ENCODE data around the gene TTC36. TPM values are rescaled to one million over a fixed set of nuclear protein-coding genes. Genes with fewer than 3 reads are reported as not detected.

Gene TTC36
- total RNA-seq, 1 donor from 2014 or later, result 1.1 TPM

DNA sequence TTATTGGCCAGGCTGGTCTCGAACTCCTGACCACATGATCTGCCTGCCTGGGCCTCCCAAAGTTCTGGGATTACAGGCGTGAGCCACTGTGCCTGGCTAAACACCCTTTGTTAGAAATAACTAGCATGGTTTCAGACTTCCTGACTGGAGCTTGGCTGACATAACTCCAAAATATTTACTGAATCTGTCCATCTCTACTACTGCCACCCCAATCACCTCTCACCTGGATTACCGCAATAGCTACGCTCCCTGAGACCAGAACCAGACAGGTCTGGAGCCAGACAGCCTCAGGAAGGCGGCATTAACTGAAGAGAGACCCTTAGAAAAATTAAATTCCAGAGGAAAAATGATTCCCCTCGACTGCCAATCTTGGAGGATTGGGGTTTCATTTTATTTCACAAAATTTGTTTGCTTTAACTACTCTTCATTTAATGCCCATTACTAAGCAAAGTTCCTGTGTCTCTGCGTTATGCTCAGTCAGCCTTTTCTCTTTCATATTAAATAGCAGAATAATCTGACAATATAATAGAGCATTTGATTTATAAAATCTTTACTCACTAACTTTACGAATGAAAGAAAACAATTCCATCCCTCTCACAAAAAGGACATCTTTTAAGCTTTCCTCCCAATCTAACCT, 16.9 kb downstream of the TTC36 start:
- no peak for DNase-seq (ENCODE audit: low spot score in 2 of 2, unreplicated experiment in 2 of 2)
- Mint-ChIP-seq H3K4me3 (no peak overlapping the region), H3K27ac (no peak overlapping the region), H3K4me1 (no peaks in the 10 kb centered on the region), H3K27me3 (ENCODE audit: low read depth) (no peaks in the 10 kb centered on the region), H3K36me3 (peaks cover 29% of the 10 kb centered on the region), H3K9me3 (no peaks in the 10 kb centered on the region)
- TF ChIP-seq, protein P1, sequence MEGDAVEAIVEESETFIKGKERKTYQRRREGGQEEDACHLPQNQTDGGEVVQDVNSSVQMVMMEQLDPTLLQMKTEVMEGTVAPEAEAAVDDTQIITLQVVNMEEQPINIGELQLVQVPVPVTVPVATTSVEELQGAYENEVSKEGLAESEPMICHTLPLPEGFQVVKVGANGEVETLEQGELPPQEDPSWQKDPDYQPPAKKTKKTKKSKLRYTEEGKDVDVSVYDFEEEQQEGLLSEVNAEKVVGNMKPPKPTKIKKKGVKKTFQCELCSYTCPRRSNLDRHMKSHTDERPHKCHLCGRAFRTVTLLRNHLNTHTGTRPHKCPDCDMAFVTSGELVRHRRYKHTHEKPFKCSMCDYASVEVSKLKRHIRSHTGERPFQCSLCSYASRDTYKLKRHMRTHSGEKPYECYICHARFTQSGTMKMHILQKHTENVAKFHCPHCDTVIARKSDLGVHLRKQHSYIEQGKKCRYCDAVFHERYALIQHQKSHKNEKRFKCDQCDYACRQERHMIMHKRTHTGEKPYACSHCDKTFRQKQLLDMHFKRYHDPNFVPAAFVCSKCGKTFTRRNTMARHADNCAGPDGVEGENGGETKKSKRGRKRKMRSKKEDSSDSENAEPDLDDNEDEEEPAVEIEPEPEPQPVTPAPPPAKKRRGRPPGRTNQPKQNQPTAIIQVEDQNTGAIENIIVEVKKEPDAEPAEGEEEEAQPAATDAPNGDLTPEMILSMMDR (IDR thresholded peaks at IDR 0.05; ENCODE audit: unreplicated experiment), result no peak

DNA sequence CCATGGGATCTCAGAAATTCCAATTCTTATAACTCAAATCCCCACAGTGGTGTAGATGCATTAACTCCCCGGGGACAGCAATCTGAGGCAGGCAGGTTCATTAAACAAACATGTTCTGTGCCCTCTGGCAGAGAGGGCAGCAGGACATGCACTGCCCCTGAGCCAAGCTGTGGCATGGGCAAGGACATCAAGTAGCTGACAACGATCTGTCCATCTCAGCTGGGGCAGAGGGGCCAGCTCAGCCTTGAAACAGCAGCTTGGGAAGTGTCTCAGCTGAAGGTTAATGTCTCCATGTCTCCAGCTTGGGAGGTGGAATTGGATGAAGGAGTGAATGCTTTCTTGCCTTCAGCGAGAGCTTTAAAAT, 17.4 kb downstream of the TTC36 start:
- H3K4me3 Mint-ChIP-seq, result no peak overlapping the region
- no peaks in the 10 kb centered on the region for H3K9me3 Mint-ChIP-seq
- TF ChIP-seq, protein P1 (IDR thresholded peaks at IDR 0.05; ENCODE audit: unreplicated experiment), result no peak
- no peaks in the 10 kb centered on the region for H3K4me1 Mint-ChIP-seq
- no peak for DNase-seq (ENCODE audit: low spot score in 2 of 2, unreplicated experiment in 2 of 2)
- H3K27me3 Mint-ChIP-seq (ENCODE audit: low read depth), result no peaks in the 10 kb centered on the region
- no peak overlapping the region for H3K27ac Mint-ChIP-seq
- peaks cover 26% of the 10 kb centered on the region for H3K36me3 Mint-ChIP-seq

DNA sequence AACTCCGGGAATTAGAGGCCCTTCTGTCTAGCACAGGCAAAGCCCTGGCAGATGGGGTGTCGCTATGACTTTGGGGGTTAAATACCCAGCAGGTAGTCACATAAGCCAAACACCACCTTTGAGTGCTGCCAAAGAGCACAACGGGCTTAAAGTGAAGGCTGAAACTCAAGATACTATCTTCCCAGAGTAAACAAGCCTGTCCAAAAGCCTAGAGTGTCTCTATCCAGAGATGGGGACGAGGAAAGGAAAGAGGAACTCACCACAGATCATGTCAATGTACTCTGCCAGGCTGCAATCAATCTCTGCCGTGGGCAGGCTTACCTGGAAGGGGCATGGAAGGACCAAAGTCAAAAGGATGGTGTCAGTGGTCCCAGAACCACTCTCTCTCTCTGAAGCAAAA, 18.3 kb downstream of the TTC36 start:
- Mint-ChIP-seq H3K36me3 (peaks cover 24% of the 10 kb centered on the region), H3K4me3 (no peak overlapping the region), H3K27me3 (ENCODE audit: low read depth) (no peaks in the 10 kb centered on the region), H3K9me3 (no peaks in the 10 kb centered on the region), H3K27ac (no peak overlapping the region), H3K4me1 (no peaks in the 10 kb centered on the region)
- TF ChIP-seq, protein P1 (IDR thresholded peaks at IDR 0.05; ENCODE audit: unreplicated experiment), result no peak
- no peak for DNase-seq (ENCODE audit: low spot score in 2 of 2, unreplicated experiment in 2 of 2)

DNA sequence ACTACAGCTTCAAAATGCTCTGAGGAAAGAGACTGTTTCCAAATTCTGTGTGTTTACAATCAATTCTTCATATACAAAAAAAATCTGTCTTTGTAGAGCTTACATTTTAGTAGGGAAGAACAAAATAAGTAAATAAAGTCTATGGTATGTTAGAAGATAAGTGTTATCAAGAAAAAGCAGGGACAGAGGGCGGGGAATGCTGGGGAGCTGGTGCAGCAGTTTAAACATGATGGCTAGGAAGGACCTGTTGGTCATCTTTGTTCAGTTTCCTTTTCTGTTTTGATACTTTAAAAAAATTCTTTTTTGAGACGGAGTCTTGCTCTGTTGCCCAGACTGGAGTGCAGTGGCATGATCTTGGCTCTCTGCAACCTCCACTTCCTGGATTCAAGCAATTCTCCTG, 19.9 kb downstream of the TTC36 start:
- H3K27me3 Mint-ChIP-seq (ENCODE audit: low read depth), result no peaks in the 10 kb centered on the region
- TF ChIP-seq, protein P1 (IDR thresholded peaks at IDR 0.05; ENCODE audit: unreplicated experiment), result no peak
- H3K27ac Mint-ChIP-seq, result no peak overlapping the region
- no peaks in the 10 kb centered on the region for H3K4me1 Mint-ChIP-seq
- no peak overlapping the region for H3K4me3 Mint-ChIP-seq
- DNase-seq (ENCODE audit: low spot score in 2 of 2, unreplicated experiment in 2 of 2), result no peak
- peaks cover 21% of the 10 kb centered on the region for H3K36me3 Mint-ChIP-seq
- no peaks in the 10 kb centered on the region for H3K9me3 Mint-ChIP-seq

DNA sequence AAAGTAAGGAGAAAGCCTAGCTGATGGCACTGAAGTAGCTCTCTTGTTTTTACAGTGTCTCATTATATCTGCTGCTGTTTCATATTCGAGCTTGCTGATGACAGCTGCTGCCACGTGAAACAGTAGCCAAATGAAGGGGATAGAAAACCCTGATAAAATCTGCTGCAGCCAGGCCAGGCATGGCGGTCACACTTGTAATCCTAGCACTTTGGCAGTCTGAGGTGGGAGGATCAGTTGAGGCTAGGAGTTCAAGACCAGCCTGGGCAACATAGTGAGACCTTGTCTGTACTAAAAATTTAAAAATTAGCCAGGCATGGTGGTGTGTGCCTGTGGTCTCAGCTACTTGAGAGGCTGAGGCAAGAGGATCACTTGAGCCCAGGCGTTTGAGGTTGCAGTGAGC, 25.1 kb downstream of the TTC36 start:
- H3K9me3 Mint-ChIP-seq, result no peaks in the 10 kb centered on the region
- no peak for DNase-seq (ENCODE audit: low spot score in 2 of 2, unreplicated experiment in 2 of 2)
- peaks cover 30% of the 10 kb centered on the region for H3K36me3 Mint-ChIP-seq
- H3K27ac Mint-ChIP-seq, result no peak overlapping the region
- H3K27me3 Mint-ChIP-seq (ENCODE audit: low read depth), result no peaks in the 10 kb centered on the region
- H3K4me3 Mint-ChIP-seq, result no peak overlapping the region
- H3K4me1 Mint-ChIP-seq, result no peaks in the 10 kb centered on the region
- TF ChIP-seq, protein P1 (IDR thresholded peaks at IDR 0.05; ENCODE audit: unreplicated experiment), result no peak

DNA sequence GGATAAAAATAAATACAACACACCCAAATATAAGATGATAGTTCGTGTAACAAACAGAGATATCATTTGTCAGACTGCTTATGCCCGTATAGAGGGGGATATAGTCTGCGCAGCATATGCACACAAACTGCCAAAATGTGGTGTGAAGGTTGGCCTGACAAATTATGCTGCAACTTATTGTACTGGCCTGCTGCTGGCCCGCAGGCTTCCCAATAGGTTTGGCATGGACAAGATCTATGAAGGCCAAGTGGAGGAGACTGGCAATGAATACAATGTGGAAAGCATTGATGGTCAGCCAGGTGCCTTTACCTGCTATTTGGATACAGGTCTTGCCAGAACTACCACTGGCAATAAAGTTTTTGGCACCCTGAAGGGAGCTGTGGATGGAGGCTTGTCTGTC, 33.5 kb downstream of the TTC36 start:
- no peak overlapping the region for H3K27ac Mint-ChIP-seq
- H3K4me1 Mint-ChIP-seq, result peaks cover 13% of the 10 kb centered on the region
- no peak overlapping the region for H3K4me3 Mint-ChIP-seq

More for the DNA sequence above, 33.5 kb downstream of the TTC36 start:
- Mint-ChIP-seq H3K9me3 (no peaks in the 10 kb centered on the region), H3K27me3 (ENCODE audit: low read depth) (no peaks in the 10 kb centered on the region), H3K36me3 (peaks cover 14% of the 10 kb centered on the region)
- DNase-seq (ENCODE audit: low spot score in 2 of 2, unreplicated experiment in 2 of 2), result no peak
- TF ChIP-seq, protein P1 (IDR thresholded peaks at IDR 0.05; ENCODE audit: unreplicated experiment), result no peak

Measured in mesothelial cell of epicardium (in vitro differentiated cells).